ENCODE data around the gene PLCL2. TPM values are rescaled to one million over a fixed set of nuclear protein-coding genes. Genes with fewer than 3 reads are reported as not detected.

PLCL2 gene
- total and polyA plus RNA-seq, 12 donors = 4.5 to 44.0 (median 27.1) TPM

DNA sequence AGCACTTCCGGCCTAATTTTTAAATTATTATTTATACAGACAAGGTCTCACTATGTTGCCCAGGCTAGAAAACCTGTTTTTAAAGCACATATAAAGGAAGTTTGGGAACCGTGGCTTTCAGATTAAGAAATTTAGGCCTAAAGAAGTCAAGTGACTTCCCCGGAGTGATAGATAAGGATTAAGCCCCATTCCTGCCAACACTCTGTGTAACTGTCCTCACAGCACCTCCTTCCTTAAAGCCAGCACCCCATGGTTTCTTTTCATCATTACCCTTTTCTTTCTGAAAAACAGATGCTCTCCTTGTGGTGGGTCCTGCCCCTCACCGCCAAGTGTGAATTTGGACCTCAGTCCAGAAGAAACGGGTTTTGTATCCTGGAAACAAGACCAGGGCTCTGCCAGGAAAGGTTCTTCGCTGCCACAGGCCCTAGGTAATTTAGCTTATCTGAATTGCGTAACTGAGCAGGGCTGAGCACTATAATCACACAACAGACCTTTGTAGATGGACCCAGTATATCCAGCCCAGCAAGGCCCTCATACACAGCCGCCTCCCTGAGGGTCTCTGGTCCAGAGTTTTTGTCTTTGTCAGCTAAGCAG is 231.3 kb downstream of the PLCL2 start:
- TF ChIP-seq POLR2A (IDR thresholded peaks at IDR 0.05) = no peak
- TF ChIP-seq, protein P1, sequence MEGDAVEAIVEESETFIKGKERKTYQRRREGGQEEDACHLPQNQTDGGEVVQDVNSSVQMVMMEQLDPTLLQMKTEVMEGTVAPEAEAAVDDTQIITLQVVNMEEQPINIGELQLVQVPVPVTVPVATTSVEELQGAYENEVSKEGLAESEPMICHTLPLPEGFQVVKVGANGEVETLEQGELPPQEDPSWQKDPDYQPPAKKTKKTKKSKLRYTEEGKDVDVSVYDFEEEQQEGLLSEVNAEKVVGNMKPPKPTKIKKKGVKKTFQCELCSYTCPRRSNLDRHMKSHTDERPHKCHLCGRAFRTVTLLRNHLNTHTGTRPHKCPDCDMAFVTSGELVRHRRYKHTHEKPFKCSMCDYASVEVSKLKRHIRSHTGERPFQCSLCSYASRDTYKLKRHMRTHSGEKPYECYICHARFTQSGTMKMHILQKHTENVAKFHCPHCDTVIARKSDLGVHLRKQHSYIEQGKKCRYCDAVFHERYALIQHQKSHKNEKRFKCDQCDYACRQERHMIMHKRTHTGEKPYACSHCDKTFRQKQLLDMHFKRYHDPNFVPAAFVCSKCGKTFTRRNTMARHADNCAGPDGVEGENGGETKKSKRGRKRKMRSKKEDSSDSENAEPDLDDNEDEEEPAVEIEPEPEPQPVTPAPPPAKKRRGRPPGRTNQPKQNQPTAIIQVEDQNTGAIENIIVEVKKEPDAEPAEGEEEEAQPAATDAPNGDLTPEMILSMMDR (IDR thresholded peaks at IDR 0.05) = no peak
- intact Hi-C loops (cut with DNase I) = loop anchor here in 1 of 2 donors (5.0 kb wide), 1 partner anchor 759 kb away; no protein-coding TSS in a partner anchor
- H3K36me3 ChIP-seq (replicated peaks in 1 of 2) = no peaks in the 10 kb centered on the region
- no peaks in the 10 kb centered on the region for H3K4me1 ChIP-seq (replicated peaks in 1 of 2)
- peak in 1 of 7 donors; percentile 58 for DNase-seq
- H3K27me3 ChIP-seq = no peaks in the 10 kb centered on the region
- H3K9me3 ChIP-seq (replicated peaks in 1 of 3) = no peaks in the 10 kb centered on the region
- H3K4me3 ChIP-seq = no peak overlapping the region
- WGBS, 4 donors = 87 to 92% (median 89%) methylated on average over 8 of the region's 8 CpGs
- H3K27ac ChIP-seq = peak overlapping the region in 1 of 5 donors; percentile 47

DNA sequence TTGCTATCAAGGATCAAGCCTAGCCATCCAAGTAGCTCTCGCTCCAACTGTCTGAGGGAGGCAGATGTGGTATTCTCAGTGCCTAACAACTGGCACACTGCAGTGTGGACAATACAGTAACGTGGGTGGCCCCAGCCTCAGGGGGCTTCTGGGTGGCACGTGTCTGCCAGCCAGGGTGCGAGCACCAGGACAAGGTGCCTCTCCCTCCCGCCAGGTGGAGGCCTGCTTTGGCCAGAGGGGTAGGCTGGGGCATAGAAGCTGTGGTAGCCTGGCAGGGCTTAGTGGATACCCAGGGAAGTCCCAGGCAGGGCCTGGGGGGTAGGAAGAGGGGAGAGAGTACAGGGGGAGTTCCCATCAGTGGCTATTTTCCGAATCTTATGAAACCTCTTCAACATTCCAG is 234.0 kb downstream of the PLCL2 start:
- TF ChIP-seq, protein P1 (IDR thresholded peaks at IDR 0.05) = no peak
- no peak for TF ChIP-seq POLR2A (IDR thresholded peaks at IDR 0.05)
- Histone ChIP-seq H3K4me3 (no peak overlapping the region), H3K9me3 (replicated peaks in 1 of 3) (no peaks in the 10 kb centered on the region), H3K27me3 (no peaks in the 10 kb centered on the region), H3K27ac (no peak overlapping the region), H3K36me3 (replicated peaks in 1 of 2) (no peaks in the 10 kb centered on the region), H3K4me1 (replicated peaks in 1 of 2) (peaks cover 0 to 6% of the 10 kb centered on the region in 2 donors)
- 91 to 98% (median 98%) methylated on average over 5 to 6 of the region's 6 CpGs for WGBS, 4 donors
- intact Hi-C loops (cut with DNase I) = loop anchor here in 1 of 2 donors (5.0 kb wide), 1 partner anchor 761 kb away; no protein-coding TSS in a partner anchor
- peak in 1 of 7 donors; percentile 41 for DNase-seq

DNA sequence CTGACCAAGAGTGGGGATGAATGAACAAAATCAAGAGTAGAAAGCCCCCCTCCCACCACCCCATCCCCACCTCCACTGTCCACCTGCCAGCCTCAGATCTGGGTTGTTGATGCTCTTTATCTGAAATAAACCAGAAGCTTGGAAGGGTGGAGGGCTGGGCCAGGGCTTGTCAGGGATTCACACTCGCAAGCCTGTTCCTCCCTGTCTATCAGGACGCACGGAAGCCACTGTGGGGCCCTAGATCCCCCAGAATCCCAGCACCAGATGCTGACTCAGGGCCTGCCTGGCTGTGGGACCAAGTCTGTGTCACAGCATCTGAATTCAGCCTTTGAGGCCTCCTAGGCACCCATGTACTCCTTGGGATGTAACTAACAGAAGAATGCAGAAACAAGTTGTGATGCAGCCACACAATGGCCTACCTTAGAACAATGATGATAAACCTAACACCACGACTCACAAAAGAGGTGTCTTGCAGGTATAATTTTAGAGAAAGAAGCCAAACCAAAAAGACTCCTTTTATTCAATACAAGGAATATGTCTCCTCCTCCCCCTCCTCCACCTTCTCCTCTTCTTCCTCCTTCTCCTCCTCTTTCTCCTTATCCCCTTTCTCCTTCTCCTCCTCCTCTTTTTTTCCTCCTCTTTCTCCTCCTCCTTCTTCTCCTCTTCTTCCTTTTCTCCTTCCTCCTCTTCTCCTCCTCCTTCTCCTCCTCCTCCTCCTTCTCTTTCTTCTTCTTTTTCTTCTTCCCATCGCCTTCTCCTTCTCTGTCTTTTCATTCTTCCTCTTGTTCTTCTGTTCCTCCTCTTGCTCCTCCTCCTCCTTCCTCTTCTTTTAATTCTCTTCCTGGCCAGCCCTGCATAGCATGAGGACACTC is 234.7 kb downstream of the PLCL2 start:
- no peaks in the 10 kb centered on the region for H3K36me3 ChIP-seq (replicated peaks in 1 of 2)
- no peak overlapping the region for H3K4me3 ChIP-seq
- no peaks in the 10 kb centered on the region for H3K27me3 ChIP-seq
- 91 to 96% (median 95%) methylated on average over 2 to 5 of the region's 5 CpGs for WGBS, 4 donors
- TF ChIP-seq POLR2A (IDR thresholded peaks at IDR 0.05) = no peak
- TF ChIP-seq, protein P1 (IDR thresholded peaks at IDR 0.05) = no peak
- intact Hi-C loops (cut with DNase I) = loop anchor here in 1 of 2 donors (5.0 kb wide), 1 partner anchor 762 kb away; no protein-coding TSS in a partner anchor
- no peak overlapping the region for H3K27ac ChIP-seq
- H3K9me3 ChIP-seq (replicated peaks in 1 of 3) = no peaks in the 10 kb centered on the region
- peaks cover 0 to 6% of the 10 kb centered on the region in 2 donors for H3K4me1 ChIP-seq (replicated peaks in 1 of 2)
- DNase-seq = peak in 1 of 7 donors; percentile 43

DNA sequence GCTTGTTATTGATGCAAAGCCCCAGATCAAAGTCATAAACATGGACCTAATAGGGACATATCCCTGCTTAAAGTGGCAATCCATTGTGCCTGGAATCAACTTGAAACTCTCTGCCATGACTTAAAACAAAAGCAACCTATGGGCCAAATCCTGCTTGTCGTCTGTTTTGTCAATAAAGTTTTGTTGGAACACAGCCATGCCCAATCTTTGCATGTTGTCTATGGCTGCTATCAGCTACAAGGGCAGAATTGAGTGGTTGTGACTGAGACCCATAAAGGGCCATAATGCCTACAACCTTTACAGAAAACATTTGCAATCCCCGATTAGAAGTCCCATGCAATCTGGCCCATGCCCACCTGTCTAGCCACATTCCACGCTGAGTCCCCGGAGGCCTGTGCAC is 235.4 kb downstream of the PLCL2 start:
- TF ChIP-seq POLR2A (IDR thresholded peaks at IDR 0.05) = no peak
- TF ChIP-seq, protein P1 (IDR thresholded peaks at IDR 0.05) = no peak
- 92 to 97% (median 97%) methylated on average over 4 of the region's 4 CpGs for WGBS, 4 donors
- no peak for DNase-seq
- no peak overlapping the region for H3K27ac ChIP-seq
- H3K4me1 ChIP-seq (replicated peaks in 1 of 2) = peaks cover 0 to 6% of the 10 kb centered on the region in 2 donors
- H3K9me3 ChIP-seq (replicated peaks in 1 of 3) = no peaks in the 10 kb centered on the region
- no peaks in the 10 kb centered on the region for H3K36me3 ChIP-seq (replicated peaks in 1 of 2)
- intact Hi-C loops (cut with DNase I) = no loop called here
- no peak overlapping the region for H3K4me3 ChIP-seq
- no peaks in the 10 kb centered on the region for H3K27me3 ChIP-seq
